GM21576 (cell line): Measurements from ENCODE around the gene SLC15A2.
"Not testable (repeated sequence)": the region's sequence is repeated elsewhere in the genome, so short reads cannot be mapped to it uniquely, and the experiment has no call there.

Source experiments
- ATAC-seq: cut with Tn5 transposase; IDR thresholded peaks from one replicate; pipeline ENCODE4 v1.9.1; 2021; ENCODE audit warnings: mild to moderate bottlenecking, moderate library complexity; ENCODE audit not compliant: unreplicated experiment

SLC15A2 gene

GRCh38 chr3:121894301-121894990 is at the start of gene SLC15A2:
TSS of gene SLC15A2 (plus strand) at chr3:121894401. CDS start at chr3:121894477, 76 bp downstream.
- no peak for ATAC-seq

- no peak for ATAC-seq
Observed at GRCh38 chr3:121844892-121845291, 49.3 kb upstream of the SLC15A2 start.

GRCh38 chr3:121852256-121852655 is 41.9 kb upstream of the SLC15A2 start:
- no peak for ATAC-seq

GRCh38 chr3:121855555-121855954 is 38.6 kb upstream of the SLC15A2 start:
- no peak for ATAC-seq

- ATAC-seq: not testable (repeated sequence)
Observed at GRCh38 chr3:121857778-121858177, 36.4 kb upstream of the SLC15A2 start.

- not testable (repeated sequence) for ATAC-seq
Observed at GRCh38 chr3:121863247-121863646, 31.0 kb upstream of the SLC15A2 start.

GRCh38 chr3:121863801-121864200 is 30.4 kb upstream of the SLC15A2 start:
- ATAC-seq: no peak

GRCh38 chr3:121869736-121870135 is 24.5 kb upstream of the SLC15A2 start:
- no peak for ATAC-seq

- no peak for ATAC-seq
Observed at GRCh38 chr3:121870717-121871116, 23.5 kb upstream of the SLC15A2 start.

GRCh38 chr3:121871430-121871829 is 22.8 kb upstream of the SLC15A2 start:
- ATAC-seq: no peak

GRCh38 chr3:121878411-121878810 is 15.8 kb upstream of the SLC15A2 start:
- no peak for ATAC-seq

GRCh38 chr3:121883507-121883906 is 10.7 kb upstream of the SLC15A2 start:
- ATAC-seq: no peak

GRCh38 chr3:121885386-121885785 is 8.8 kb upstream of the SLC15A2 start:
- no peak for ATAC-seq

- ATAC-seq: no peak
Observed at GRCh38 chr3:121895121-121895520, 920 bp downstream of the SLC15A2 start.

GRCh38 chr3:121895736-121896135 is 1.5 kb downstream of the SLC15A2 start:
- ATAC-seq: no peak

GRCh38 chr3:121896823-121897222 is 2.6 kb downstream of the SLC15A2 start:
- no peak for ATAC-seq

GRCh38 chr3:121897296-121897695 is 3.1 kb downstream of the SLC15A2 start:
- ATAC-seq: no peak

- no peak for ATAC-seq
Observed at GRCh38 chr3:121913305-121913990, 19.2 kb downstream of the SLC15A2 start.

- ATAC-seq: no peak
Observed at GRCh38 chr3:121914081-121914998, 20.1 kb downstream of the SLC15A2 start.

- ATAC-seq: no peak
Observed at GRCh38 chr3:121916189-121916588, 22.0 kb downstream of the SLC15A2 start.

- ATAC-seq: no peak
Observed at GRCh38 chr3:121918779-121919483, 24.7 kb downstream of the SLC15A2 start.
